AG04449 (cell line): ENCODE measurements around the gene SRSF12.
A peak's percentile ranks its signal among the peaks of the same experiment; 100 is the strongest.

Experiments
- CTCF ChIA-PET: fragments of 350-600 bp; formaldehyde crosslinking; extraction: SDS; loops from one replicate; lab custom pipeline; 2021; ENCODE audit warnings: antibody characterized with exemption; lab: Yijun Ruan, JAX
- POLR2A ChIA-PET: fragments of 400-600, 350-600 bp; formaldehyde crosslinking; extraction: SDS; loops from one replicate; lab custom pipeline; 2020; ENCODE audit warnings: antibody characterized with exemption, inconsistent platforms; lab: Yijun Ruan, JAX
- DNase-seq: peaks from one replicate; pipeline ENCODE4 v3.0.0-alpha.2; 2010; ENCODE audit warnings: low read depth, low spot score
- H3K4me3 ChIP-seq: 2 replicates; pipeline ENCODE4 v1.5.1; 2011; ENCODE audit warnings: low read depth, mild to moderate bottlenecking, control low read depth, low read length
- CTCF ChIP-seq: IDR thresholded peaks from one replicate; pipeline ENCODE4 v1.5.1; 2011; ENCODE audit warnings: mild to moderate bottlenecking, moderate library complexity, low read length, control low read depth, inconsistent platforms; ENCODE audit not compliant: insufficient read depth; ENCODE audit errors: missing control alignments

SRSF12 gene

GRCh38 chr6:89117211-89118108 lies at the start of gene SRSF12:
SRSF12 (minus strand) TSS chr6:89118071; CDS start chr6:89117887, 184 bp downstream.
- TF ChIP-seq CTCF: no peak
- peak within 1 kb of the TSS; percentile 57 for H3K4me3 ChIP-seq
- POLR2A ChIA-PET: no interaction called here
- no peak for DNase-seq
- CTCF ChIA-PET: interaction anchor here (1.0 to 8.3 kb wide), 3 partner anchors 32 to 134 kb away, joined by 4 to 88 read pairs (median 9); no protein-coding TSS in a partner anchor

DNA sequence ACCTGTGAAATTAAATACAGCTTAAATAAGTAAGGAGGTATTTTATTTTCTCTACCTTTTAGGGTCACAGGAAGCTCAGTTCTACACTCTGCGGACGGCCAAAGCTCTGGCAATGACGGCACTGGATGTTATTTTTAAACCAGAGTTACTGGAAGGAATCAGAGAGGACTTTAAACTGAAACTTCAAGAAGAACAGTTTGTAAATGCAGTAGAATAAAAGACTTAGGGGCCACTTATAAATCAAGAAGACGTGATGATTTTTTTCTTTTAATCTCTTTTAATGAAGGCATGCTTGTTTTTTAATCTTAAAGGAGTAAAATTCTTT lies 44.1 kb upstream of the SRSF12 start:
- no peak for DNase-seq
- CTCF ChIA-PET: interaction anchor here (0.9 kb wide), 1 partner anchor 179 kb away, joined by 3 read pairs; no protein-coding TSS in a partner anchor
- POLR2A ChIA-PET: no interaction called here
- no peak for TF ChIP-seq CTCF
- H3K4me3 ChIP-seq: no peak overlapping the region

- DNase-seq: no peak
- ChIA-PET CTCF (interaction anchor here (0.9 kb wide), 1 partner anchor 179 kb away, joined by 3 read pairs; no protein-coding TSS in a partner anchor), POLR2A (no interaction called here)
- no peak overlapping the region for H3K4me3 ChIP-seq
- TF ChIP-seq CTCF: no peak
Measured at GRCh38 chr6:89161326-89162046, 43.6 kb upstream of the SRSF12 start.

GRCh38 chr6:89160331-89161092 lies 42.6 kb upstream of the SRSF12 start:
- CTCF ChIA-PET: no interaction called here
- POLR2A ChIA-PET: no interaction called here
- TF ChIP-seq CTCF: no peak
- no peak for DNase-seq
- no peak overlapping the region for H3K4me3 ChIP-seq

DNA sequence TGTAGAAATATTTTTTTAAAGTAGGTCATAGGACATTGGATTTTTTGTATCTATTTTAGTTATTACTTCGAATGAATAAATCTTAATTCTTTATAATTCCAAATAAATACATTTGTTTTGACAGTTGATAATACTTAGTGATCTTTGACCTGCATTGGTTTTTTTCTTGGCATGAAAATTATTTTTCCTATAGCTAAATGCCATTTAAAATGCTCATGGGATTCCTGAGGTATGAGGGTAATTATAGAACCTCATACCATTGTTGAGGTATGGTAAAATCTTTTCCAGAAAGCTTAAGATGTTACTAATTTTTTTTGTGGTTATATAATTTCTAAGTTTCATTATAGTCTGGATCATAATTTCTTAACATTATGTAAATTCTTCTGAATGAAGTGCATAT lies 36.3 kb upstream of the SRSF12 start:
- no peak for TF ChIP-seq CTCF
- DNase-seq: no peak
- no peak overlapping the region for H3K4me3 ChIP-seq
- ChIA-PET CTCF (no interaction called here), POLR2A (interaction anchor here (1.4 to 1.5 kb wide), 2 partner anchors 74 to 75 kb away, joined by 3 read pairs; partner anchors contain the start of gene PNRC1)
